ENCODE measurements around the gene SWI5. TPM values are rescaled to one million over a fixed set of nuclear protein-coding genes. Genes with fewer than 3 reads are reported as not detected.
A peak's percentile ranks its signal among the peaks of the same experiment; 100 is the strongest.

SWI5 gene
- total RNA-seq, 1 experiment from 2014 or later = 22.4 TPM

- no peak for TF ChIP-seq CBX3 (IDR thresholded peaks at IDR 0.05; ENCODE audit: low read depth)
- no peak for TF ChIP-seq JUND (IDR thresholded peaks at IDR 0.05)
- no peak for TF ChIP-seq CEBPB (IDR thresholded peaks at IDR 0.05; ENCODE audit: low read depth)
- no peak for TF ChIP-seq SIN3A (IDR thresholded peaks at IDR 0.05; ENCODE audit: low read depth)
- no peak for TF ChIP-seq EZH2phosphoT487 (IDR thresholded peaks at IDR 0.05; ENCODE audit: borderline replicate concordance)
Measured at GRCh38 chr9:128304971-128305288, 28.9 kb downstream of the SWI5 start (continued).

- peaks cover 8 to 23% of the 10 kb centered on the region in 2 experiments; a peak in 3 of 4 replicates for H3K36me3 ChIP-seq (ENCODE audit: control insufficient read depth in 1 of 2, insufficient read depth in 2 of 2, low read length in 2 of 2)
- TF ChIP-seq POLR2AphosphoS5 (IDR thresholded peaks at IDR 0.05; ENCODE audit: low read depth, low read length) (no peak), FOSL1 (IDR thresholded peaks at IDR 0.05; ENCODE audit: low read depth) (no peak), EZH2phosphoT487 (IDR thresholded peaks at IDR 0.05; ENCODE audit: borderline replicate concordance) (no peak), EGR1 (IDR thresholded peaks at IDR 0.05; ENCODE audit: low read depth) (no peak), CTCF (IDR thresholded peaks at IDR 0.05 in 2 of 3, conservative IDR thresholded peaks at IDR 0.05 in 1 of 3; ENCODE audit: borderline replicate concordance in 1 of 3, insufficient read depth in 1 of 3, low read depth in 2 of 3, low read length in 2 of 3) (no peak), TCF7L2 (IDR thresholded peaks at IDR 0.05; ENCODE audit: borderline replicate concordance, extremely low read depth, insufficient read depth, insufficient read length) (no peak), ELF1 (IDR thresholded peaks at IDR 0.05; ENCODE audit: borderline replicate concordance, low read depth) (no peak)
- intact Hi-C loops (cut with micrococcal nuclease) = no loop called here
Measured at GRCh38 chr9:128309551-128309950, 33.5 kb downstream of the SWI5 start.

More at GRCh38 chr9:128309551-128309950, 33.5 kb downstream of the SWI5 start:
- ChIA-PET CTCF (interaction anchor here (1.1 kb wide), 1 partner anchor 54 kb away, joined by 3 read pairs; no protein-coding TSS in a partner anchor), RAD21 (ENCODE audit: low non-redundant PET in 1 of 2, low total read pairs in 2 of 2, uncharacterized antibody in 2 of 2, unreplicated experiment in 2 of 2) (no interaction called here), POLR2A (no interaction called here)
- Histone ChIP-seq H3K4me2 (ENCODE audit: low read length) (no peak overlapping the region), H3K9ac (ENCODE audit: low read length) (no peak overlapping the region), H3K9me3 (ENCODE audit: control insufficient read depth in 1 of 2, insufficient read depth in 1 of 2, low read depth in 1 of 2, low read length in 2 of 2) (no peaks in the 10 kb centered on the region), H3K9me2 (ENCODE audit: insufficient read depth) (no peaks in the 10 kb centered on the region), H3K4me1 (ENCODE audit: control insufficient read depth in 1 of 2, insufficient read depth in 2 of 2, low read length in 2 of 2) (peaks cover 43 to 51% of the 10 kb centered on the region in 2 experiments), H2AFZ (ENCODE audit: low read depth, low read length, poor library complexity, severe bottlenecking) (no peak overlapping the region), H4K20me1 (ENCODE audit: insufficient read depth) (no peaks in the 10 kb centered on the region), H3K27me3 (ENCODE audit: insufficient read depth, low read length) (no peaks in the 10 kb centered on the region), H3K27ac (ENCODE audit: low read depth, low read length) (peak overlapping the region; percentile 99; the same call in 1 of the 2 replicates), H3K79me2 (ENCODE audit: insufficient read depth, low read length) (no peaks in the 10 kb centered on the region), H3K4me3 (replicated peaks in 1 of 2; ENCODE audit: low read depth in 1 of 2, low read length in 2 of 2) (no peak overlapping the region)
- BruUV-seq (replicated peaks) = no TSS peak
- DNase-seq (ENCODE audit: low read depth, low spot score) (no peak), ATAC-seq (no peak)

Data from HCT116 (cell line).